ENCODE results near the gene GRK6.
A peak's percentile ranks its signal among the peaks of the same experiment; 100 is the strongest.

GRK6 gene

DNA sequence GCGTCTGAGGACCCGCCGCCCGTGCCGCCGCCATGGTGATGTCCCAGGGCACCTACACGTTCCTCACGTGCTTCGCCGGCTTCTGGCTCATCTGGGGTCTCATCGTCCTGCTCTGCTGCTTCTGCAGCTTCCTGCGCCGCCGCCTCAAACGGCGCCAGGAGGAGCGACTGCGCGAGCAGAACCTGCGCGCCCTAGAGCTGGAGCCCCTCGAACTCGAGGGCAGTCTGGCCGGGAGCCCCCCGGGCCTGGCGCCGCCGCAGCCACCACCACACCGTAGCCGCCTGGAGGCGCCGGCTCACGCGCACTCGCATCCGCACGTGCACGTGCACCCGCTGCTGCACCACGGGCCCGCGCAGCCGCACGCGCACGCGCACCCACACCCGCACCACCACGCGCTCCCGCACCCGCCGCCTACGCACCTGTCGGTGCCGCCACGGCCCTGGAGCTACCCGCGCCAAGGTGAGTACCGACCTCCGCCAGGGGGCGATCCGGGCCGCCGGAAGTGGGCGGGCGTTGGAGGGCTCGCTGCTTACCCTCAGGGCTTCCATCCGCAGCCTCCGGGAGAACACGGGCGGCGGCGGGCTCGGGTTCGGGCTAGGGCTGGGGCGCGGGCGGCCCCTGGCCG is 28.7 kb downstream of the GRK6 start:
- peak; percentile 32 for DNase-seq

GRCh38 chr5:177455661-177456590 is 29.4 kb downstream of the GRK6 start:
- peak; percentile 85 for DNase-seq

GRCh38 chr5:177456591-177456964 is 30.1 kb downstream of the GRK6 start:
- no peak for DNase-seq

- peak; percentile 97 for DNase-seq
These were observed 30.7 kb downstream of the GRK6 start for GRCh38 chr5:177456976-177457851.

- no peak for DNase-seq
These were observed 31.6 kb downstream of the GRK6 start for GRCh38 chr5:177457852-177458681.

GRCh38 chr5:177458912-177459350 is 32.5 kb downstream of the GRK6 start:
- DNase-seq = no peak

GRCh38 chr5:177459357-177459756 is 32.9 kb downstream of the GRK6 start:
- no peak for DNase-seq

GRCh38 chr5:177459819-177460628 is 33.5 kb downstream of the GRK6 start:
- no peak for DNase-seq

DNA sequence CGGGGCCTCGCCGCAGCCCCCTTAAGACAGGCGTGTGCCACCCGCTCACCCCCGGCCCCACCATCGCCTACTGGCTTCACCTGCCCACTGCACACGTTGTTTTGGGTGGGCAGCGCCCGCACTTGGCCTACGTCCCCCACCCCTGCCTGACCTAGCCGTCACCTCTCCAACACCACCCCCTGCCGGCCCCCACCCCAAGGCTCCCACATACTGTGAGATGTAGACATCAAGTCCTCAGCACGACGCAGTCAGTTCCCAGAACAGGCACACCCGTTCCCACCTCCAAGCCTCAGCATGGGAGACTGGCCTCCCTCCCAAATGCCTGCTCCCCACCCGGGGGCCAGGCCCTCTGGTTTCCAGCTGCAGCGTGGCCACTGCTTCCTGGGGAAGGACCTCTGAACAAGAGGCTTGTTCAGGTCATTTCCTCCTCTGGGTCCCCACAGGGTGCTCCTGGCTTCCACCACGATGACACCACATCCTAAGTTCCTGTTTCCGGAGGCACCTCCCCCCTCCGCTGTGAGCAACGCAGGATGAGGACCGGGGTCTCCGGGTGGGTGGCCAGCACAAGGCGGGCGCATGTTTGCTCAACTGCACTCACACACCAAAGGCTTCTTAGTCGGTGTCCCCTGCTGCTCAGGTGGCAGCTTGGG is 35.7 kb downstream of the GRK6 start:
- peak; percentile 77 for DNase-seq

DNA sequence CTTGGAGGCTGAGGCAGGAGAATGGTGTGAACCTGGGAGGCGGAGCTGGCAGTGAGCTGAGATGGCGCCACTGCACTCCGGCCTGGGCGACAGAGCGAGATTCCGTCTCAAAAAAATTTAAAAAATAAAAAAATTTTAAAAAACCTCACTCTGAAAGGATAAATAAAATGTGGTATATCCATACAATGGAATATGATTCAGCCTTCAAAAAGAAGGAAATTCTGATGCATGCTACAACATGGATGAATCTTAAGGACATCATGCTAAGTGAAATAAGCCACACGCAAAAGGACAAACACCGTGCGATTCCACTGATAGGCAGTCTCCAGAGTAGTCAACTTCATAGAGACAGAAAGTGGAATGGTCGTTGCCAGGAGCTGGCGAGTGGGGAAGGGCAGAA is 38.6 kb downstream of the GRK6 start:
- no peak for DNase-seq

DNA sequence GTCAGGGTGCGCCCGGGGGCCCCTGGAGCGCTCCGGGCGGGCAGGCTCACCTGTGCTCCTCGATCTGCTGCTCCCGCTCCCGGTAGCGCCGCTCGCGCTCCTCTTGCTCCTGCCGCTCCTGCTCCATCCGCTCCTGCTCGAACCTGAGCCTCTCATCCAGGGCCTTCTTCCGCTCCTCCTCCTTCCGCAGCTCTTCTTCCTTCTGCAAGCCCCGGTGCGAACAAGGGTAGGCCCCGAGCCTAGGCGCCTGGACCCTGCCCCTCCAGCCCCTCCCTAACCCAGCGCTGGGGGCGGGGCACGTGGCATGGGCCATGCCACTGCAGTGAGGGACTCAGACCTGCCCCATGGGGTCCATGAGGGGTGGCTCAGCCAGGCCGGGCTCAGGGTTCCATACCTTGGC is 40.4 kb downstream of the GRK6 start:
- no peak for DNase-seq

DNA sequence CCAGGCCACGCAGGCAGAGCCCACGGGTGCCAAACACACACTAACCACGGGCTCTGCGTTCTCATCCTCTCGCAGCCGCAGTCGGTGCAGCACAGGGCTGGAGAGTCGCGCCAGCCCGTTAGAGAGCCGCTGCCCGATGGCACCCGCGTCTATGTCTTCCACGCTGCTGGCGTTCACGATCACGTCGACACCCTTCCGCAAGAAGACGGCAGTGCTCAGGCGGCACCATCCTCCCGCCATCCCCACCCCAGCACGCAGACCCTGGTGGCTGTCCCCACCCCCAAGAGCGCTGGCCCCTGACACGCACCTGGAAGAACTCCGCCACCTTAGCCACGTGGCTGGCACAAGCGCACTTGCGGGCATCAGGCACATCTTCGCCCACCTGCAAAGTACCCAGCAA is 41.0 kb downstream of the GRK6 start:
- DNase-seq = no peak

- no peak for DNase-seq
These were observed 41.8 kb downstream of the GRK6 start for GRCh38 chr5:177468329-177468684.

GRCh38 chr5:177468685-177469628 is 42.5 kb downstream of the GRK6 start:
- DNase-seq = no peak

- no peak for DNase-seq
These were observed 43.5 kb downstream of the GRK6 start for GRCh38 chr5:177469750-177470525.

DNA sequence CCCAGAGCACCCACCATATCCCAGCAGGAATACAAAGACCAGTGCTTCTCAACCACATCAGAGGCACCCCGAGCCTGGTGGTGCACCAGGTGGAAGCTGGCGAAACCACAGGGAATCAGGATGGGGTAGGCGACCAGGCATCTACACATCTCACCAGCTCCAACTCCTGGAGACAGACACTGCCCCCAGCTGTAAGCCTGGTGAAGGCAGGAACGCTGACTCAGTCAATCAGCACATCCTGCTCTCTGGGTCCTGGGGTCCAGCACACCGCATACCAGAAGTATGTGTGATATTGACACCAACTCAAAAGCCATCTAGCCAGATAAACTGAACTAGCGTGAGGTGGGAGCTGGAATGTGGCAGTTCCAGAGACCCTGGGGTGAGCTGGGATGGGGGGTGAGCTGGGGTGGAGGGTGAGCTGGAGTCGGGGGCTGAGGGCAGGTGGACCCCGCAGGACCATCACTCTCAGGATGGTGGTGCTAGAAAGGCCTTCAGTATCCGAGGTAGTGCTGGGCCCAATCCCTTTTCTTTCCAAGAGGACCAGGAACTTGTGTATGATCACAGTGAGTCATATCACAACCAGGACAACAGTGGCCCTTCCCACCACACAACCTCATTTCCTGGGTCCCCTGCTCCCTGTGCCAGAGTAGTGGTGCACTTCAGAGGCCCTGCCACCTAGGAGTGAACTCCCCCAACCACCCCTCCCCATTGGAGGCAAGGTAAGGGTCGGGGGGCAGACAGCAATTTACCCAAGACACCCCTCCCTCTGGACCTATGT is 44.5 kb downstream of the GRK6 start:
- no peak for DNase-seq

DNA sequence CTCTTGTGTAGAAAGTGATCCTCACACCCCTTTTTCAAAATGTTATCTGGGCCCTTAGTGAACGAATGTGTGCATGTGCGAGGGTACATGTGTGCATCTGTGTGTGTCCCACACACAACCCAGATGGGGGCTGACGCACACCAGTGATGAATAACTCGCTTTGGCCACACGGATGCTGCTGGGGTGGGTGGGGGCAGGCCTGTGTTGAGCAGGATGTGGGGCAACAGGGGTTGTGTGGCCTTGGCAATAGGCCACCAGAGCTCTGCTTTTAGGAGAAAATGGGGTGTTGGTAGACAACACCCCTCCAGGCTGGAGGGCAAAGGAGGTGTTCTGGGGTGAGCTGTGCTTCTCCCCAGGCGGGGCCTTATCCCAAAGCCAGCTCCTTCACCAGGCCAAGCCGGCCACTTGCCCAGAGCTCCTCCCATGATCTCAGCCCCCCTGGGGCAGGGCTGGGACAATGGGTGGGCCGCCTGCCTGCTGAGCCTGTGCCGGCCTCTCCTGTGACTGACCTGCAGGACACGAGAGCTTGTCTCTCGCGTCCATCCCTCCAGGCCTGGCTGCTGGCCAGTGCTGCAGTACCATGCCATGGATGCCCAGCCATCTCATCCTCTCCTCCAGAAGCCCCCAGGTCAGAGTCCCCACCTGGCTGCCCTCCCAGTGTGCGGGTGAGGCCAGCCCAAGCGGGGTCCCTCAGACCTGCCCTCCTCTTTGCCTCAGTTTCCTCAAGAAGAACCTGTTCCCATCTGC is 45.3 kb downstream of the GRK6 start:
- DNase-seq = no peak
